BE2C (cell line): ENCODE results near the gene APBB2.
A peak's percentile ranks its signal among the peaks of the same experiment; 100 is the strongest.

ENCODE experiments used
- DNase-seq: peaks from one replicate; pipeline ENCODE4 v3.0.0-alpha.2; 2020
- H3K27me3 ChIP-seq: fragments of 250-450 bp; sonication (Bioruptor Pico); 2 replicates; pipeline ENCODE4 v1.5.1; 2020; ENCODE audit warnings: mild to moderate bottlenecking
- H3K36me3 ChIP-seq: fragments of 250-450 bp; sonication (Bioruptor Pico); 2 replicates; pipeline ENCODE4 v1.5.1; 2020; ENCODE audit warnings: mild to moderate bottlenecking
- H3K4me1 ChIP-seq: fragments of 250-450 bp; sonication (Bioruptor Pico); 2 replicates; pipeline ENCODE4 v1.5.1; 2020
- H3K4me3 ChIP-seq: 2 replicates; pipeline ENCODE4 v1.5.1; 2011; ENCODE audit warnings: low read depth, low read length
- H3K9me3 ChIP-seq: fragments of 250-450 bp; sonication (Bioruptor Pico); 2 replicates; pipeline ENCODE4 v1.5.1; 2020
- TF ChIP-seq, protein P1 (sequence below): IDR thresholded peaks from 2 replicates; pipeline ENCODE4 v1.5.1; 2012; ENCODE audit warnings: mild to moderate bottlenecking, low read depth, low read length

APBB2 gene

GRCh38 chr4:40845154-40845835 lies 369.0 kb downstream of the APBB2 start:
- no peaks in the 10 kb centered on the region for H3K27me3 ChIP-seq
- no peak for DNase-seq
- no peak overlapping the region for H3K4me3 ChIP-seq
- TF ChIP-seq, protein P1, sequence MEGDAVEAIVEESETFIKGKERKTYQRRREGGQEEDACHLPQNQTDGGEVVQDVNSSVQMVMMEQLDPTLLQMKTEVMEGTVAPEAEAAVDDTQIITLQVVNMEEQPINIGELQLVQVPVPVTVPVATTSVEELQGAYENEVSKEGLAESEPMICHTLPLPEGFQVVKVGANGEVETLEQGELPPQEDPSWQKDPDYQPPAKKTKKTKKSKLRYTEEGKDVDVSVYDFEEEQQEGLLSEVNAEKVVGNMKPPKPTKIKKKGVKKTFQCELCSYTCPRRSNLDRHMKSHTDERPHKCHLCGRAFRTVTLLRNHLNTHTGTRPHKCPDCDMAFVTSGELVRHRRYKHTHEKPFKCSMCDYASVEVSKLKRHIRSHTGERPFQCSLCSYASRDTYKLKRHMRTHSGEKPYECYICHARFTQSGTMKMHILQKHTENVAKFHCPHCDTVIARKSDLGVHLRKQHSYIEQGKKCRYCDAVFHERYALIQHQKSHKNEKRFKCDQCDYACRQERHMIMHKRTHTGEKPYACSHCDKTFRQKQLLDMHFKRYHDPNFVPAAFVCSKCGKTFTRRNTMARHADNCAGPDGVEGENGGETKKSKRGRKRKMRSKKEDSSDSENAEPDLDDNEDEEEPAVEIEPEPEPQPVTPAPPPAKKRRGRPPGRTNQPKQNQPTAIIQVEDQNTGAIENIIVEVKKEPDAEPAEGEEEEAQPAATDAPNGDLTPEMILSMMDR, result no peak
- no peaks in the 10 kb centered on the region for H3K9me3 ChIP-seq
- no peaks in the 10 kb centered on the region for H3K4me1 ChIP-seq
- H3K36me3 ChIP-seq, result no peaks in the 10 kb centered on the region

- H3K4me3 ChIP-seq, result no peak overlapping the region
- TF ChIP-seq, protein P1, result no peak
These were observed 370.1 kb downstream of the APBB2 start for GRCh38 chr4:40844261-40844660.

DNA sequence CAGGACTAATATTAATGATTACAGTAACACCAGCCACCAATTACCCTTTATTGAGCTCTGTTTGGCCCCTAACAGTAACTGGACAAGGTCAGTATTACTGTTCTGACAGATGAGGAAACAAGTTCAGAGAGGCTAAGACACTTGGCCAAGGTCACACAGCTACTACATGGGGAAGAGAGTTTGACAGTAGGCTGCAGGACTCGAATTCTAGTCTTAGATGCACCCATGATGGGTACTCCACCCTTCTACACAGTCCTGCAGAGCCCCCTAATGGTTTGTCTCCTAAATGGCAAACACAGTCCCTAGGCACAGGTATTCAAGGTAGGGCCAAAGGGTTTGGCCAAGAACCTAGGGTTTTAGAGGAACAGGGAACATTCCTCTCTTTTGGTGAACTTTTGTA lies 370.6 kb downstream of the APBB2 start:
- no peak for DNase-seq
- no peaks in the 10 kb centered on the region for H3K4me1 ChIP-seq
- no peaks in the 10 kb centered on the region for H3K9me3 ChIP-seq
- H3K4me3 ChIP-seq, result no peak overlapping the region
- no peaks in the 10 kb centered on the region for H3K27me3 ChIP-seq
- TF ChIP-seq, protein P1, result peak; percentile 56
- no peaks in the 10 kb centered on the region for H3K36me3 ChIP-seq

More at GRCh38 chr4:40844261-40844660, 370.1 kb downstream of the APBB2 start:
- Histone ChIP-seq H3K9me3 (no peaks in the 10 kb centered on the region), H3K4me1 (no peaks in the 10 kb centered on the region), H3K27me3 (no peaks in the 10 kb centered on the region), H3K36me3 (no peaks in the 10 kb centered on the region)
- no peak for DNase-seq

- Histone ChIP-seq H3K4me1 (no peaks in the 10 kb centered on the region), H3K9me3 (no peaks in the 10 kb centered on the region), H3K36me3 (no peaks in the 10 kb centered on the region), H3K4me3 (no peak overlapping the region), H3K27me3 (no peaks in the 10 kb centered on the region)
- no peak for DNase-seq
- TF ChIP-seq, protein P1, result no peak
These were observed 371.5 kb downstream of the APBB2 start for GRCh38 chr4:40842725-40843423.

- DNase-seq, result no peak
- Histone ChIP-seq H3K27me3 (no peaks in the 10 kb centered on the region), H3K4me1 (no peaks in the 10 kb centered on the region), H3K4me3 (no peak overlapping the region), H3K9me3 (no peaks in the 10 kb centered on the region), H3K36me3 (no peaks in the 10 kb centered on the region)
- TF ChIP-seq, protein P1, result no peak
These were observed 372.0 kb downstream of the APBB2 start for GRCh38 chr4:40842318-40842717.

- H3K4me3 ChIP-seq, result no peak overlapping the region
- DNase-seq, result peak; percentile 86
These were observed 373.3 kb downstream of the APBB2 start for GRCh38 chr4:40840985-40841571.

More at GRCh38 chr4:40840985-40841571, 373.3 kb downstream of the APBB2 start:
- Histone ChIP-seq H3K27me3 (no peaks in the 10 kb centered on the region), H3K4me1 (no peaks in the 10 kb centered on the region), H3K9me3 (no peaks in the 10 kb centered on the region), H3K36me3 (no peaks in the 10 kb centered on the region)
- TF ChIP-seq, protein P1, result peak; percentile 96
